ENCODE results near the gene AMD1. TPM values are rescaled to one million over a fixed set of nuclear protein-coding genes. Genes with fewer than 3 reads are reported as not detected.

AMD1 gene
- total RNA-seq (10 to 100 TPM; 15.4 to 30.1 (median 25.5) TPM), polyA plus RNA-seq (10 to 100 TPM; 11.3 to 24.0 TPM)

- Histone ChIP-seq H3K27ac (peak within 1 kb of the TSS; percentile 86 to 92 (median 90)), H3K27me3 (no peaks in the 10 kb centered on the region), H3K36me3 (no peaks in the 10 kb centered on the region), H3K9me3 (no peaks in the 10 kb centered on the region), H3K4me1 (peaks cover 7 to 23% (median 18%) of the 10 kb centered on the region in 3 donors), H3K4me3 (peak within 1 kb of the TSS; percentile 91 to 94 (median 92))
- ATAC-seq (peak; percentile 82 to 89 (median 85)), DNase-seq (peak; percentile 95 to 99 (median 97)), FAIRE-seq (peak; percentile 73)
- no peak for TF ChIP-seq CTCF (IDR thresholded peaks at IDR 0.05)
- 0% methylated on average over 59 of the region's 59 CpGs for WGBS, 2 donors
- intact Hi-C loops (cut with DNase I) = no loop called here
These were observed at the start of gene AMD1 for GRCh38 chr6:110873981-110874879. AMD1 (plus strand) TSS chr6:110874785; CDS start chr6:110875106, 321 bp downstream.

GRCh38 chr6:110826236-110827129, 48.1 kb upstream of the AMD1 start:
- FAIRE-seq = no peak
- Histone ChIP-seq H3K27me3 (no peaks in the 10 kb centered on the region), H3K9me3 (no peaks in the 10 kb centered on the region), H3K4me1 (no peaks in the 10 kb centered on the region), H3K4me3 (no peak overlapping the region), H3K36me3 (no peaks in the 10 kb centered on the region), H3K27ac (peak overlapping the region in 1 of 4 donors; percentile 13)
- peak in 3 of 4 donors; percentile 36 to 69 (median 47) for ATAC-seq
- 64 to 71% methylated on average over 9 of the region's 9 CpGs for WGBS, 2 donors
- no peak for TF ChIP-seq CTCF (IDR thresholded peaks at IDR 0.05)
- DNase-seq = no peak
- intact Hi-C loops (cut with DNase I) = no loop called here

- no peak for TF ChIP-seq CTCF (IDR thresholded peaks at IDR 0.05)
- H3K27me3 ChIP-seq = no peaks in the 10 kb centered on the region
- no peaks in the 10 kb centered on the region for H3K9me3 ChIP-seq
- WGBS, 2 donors = 73 to 77% methylated on average over 1 of the region's 1 CpG
- no peak for DNase-seq
- no peak overlapping the region for H3K27ac ChIP-seq
- no peak overlapping the region for H3K4me3 ChIP-seq
- H3K4me1 ChIP-seq = no peaks in the 10 kb centered on the region
- FAIRE-seq = no peak
- H3K36me3 ChIP-seq = no peaks in the 10 kb centered on the region
- no peak for ATAC-seq
- intact Hi-C loops (cut with DNase I) = no loop called here
These were observed 46.2 kb upstream of the AMD1 start for GRCh38 chr6:110828396-110828795.

DNA sequence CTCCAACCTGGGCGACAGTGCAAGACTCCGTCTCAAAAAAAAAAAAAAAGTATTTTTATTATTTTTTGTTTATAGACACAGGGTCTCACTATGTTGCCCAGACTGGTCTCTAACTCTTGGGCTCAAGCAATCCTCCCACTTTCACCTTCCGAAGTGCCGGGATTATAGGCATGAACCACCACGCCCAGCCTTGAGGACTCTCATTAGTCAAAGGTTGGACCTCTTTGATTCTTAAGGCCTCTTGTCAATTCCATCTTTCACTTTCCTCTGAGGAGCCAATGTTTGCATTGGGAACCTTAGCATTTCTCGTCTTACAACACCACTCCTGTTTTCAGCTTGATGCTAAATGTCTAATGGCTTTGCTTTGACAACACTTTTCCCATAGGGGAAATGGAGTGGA, 43.2 kb upstream of the AMD1 start:
- TF ChIP-seq CTCF (IDR thresholded peaks at IDR 0.05) = no peak
- intact Hi-C loops (cut with DNase I) = no loop called here
- no peak for FAIRE-seq
- no peak for DNase-seq
- WGBS, 2 donors = 94 to 95% methylated on average over 6 of the region's 6 CpGs
- Histone ChIP-seq H3K4me3 (no peak overlapping the region), H3K36me3 (no peaks in the 10 kb centered on the region), H3K9me3 (no peaks in the 10 kb centered on the region), H3K27me3 (no peaks in the 10 kb centered on the region), H3K4me1 (no peaks in the 10 kb centered on the region), H3K27ac (no peak overlapping the region)
- ATAC-seq = no peak

All from pancreas (tissue), 10 donors.